Urothelium cell line (cell line): Measurements from ENCODE around the gene WARS2.
"Not testable (repeated sequence)": the region's sequence is repeated elsewhere in the genome, so short reads cannot be mapped to it uniquely, and the experiment has no call there.

Experiments
- DNase-seq: peaks from one replicate; pipeline ENCODE4 v3.0.0; 2011; ENCODE audit warnings: low spot score, mixed read lengths
- FAIRE-seq: peaks from 2 replicates; lab custom pipeline; 2011; peaks lifted over from hg19 to GRCh38; lab: Jason Lieb, UNC

The WARS2 gene

DNA sequence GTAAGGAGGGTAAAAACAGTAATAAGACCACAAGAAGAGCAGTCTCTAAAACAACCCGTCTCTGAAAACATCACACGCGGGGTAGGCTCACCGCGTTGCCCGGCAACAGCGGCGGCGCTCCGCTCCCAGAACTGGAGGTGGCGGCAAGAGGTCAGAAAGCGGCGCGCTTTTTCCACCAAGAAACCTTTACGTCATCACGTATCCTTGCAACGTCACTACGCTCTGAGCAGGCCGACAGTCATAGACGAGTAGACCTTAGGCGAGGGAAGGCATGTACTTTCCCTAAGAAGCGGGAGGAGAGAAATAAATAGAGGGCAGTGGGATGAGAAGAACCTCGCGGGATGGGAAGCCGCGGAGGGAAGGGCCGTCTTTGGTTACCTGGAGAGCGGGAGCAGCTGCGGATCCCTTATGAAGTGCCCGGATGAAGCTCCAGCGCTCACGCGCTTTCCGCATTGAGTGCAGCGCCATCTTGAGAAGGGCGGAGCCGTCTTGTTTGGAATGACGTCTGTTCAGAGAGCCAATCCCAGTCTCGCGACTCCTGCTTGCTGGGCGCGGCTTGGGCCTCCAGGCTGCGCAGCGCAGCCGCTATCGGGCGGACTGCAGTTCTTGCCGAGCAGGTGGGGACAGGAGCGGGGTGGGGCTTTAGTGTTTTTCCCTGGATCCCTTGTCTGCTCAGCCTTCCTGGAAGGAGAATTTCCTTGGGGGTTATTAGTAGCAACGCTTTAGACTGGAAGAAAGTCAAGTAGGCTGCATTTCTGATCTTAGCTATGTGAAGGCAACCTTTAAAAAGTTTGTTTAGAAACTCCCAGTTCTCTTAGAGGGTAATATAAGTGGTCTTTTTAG is at the start of gene WARS2:
WARS2 (minus strand) TSS at position 477 of the 843 bp plus-strand sequence; CDS start at position 468, 9 bp downstream.
- FAIRE-seq (peak; percentile 70), DNase-seq (peak; percentile 97)

- DNase-seq (no peak), FAIRE-seq (no peak)
These were observed 48.5 kb upstream of the WARS2 start for GRCh38 chr1:119188926-119189325.

- no peak for DNase-seq
- no peak for FAIRE-seq
These were observed 47.0 kb upstream of the WARS2 start for GRCh38 chr1:119187416-119187815.

GRCh38 chr1:119186471-119186870 is 46.0 kb upstream of the WARS2 start:
- no peak for DNase-seq
- FAIRE-seq: no peak

- FAIRE-seq (no peak), DNase-seq (no peak)
These were observed 44.5 kb upstream of the WARS2 start for GRCh38 chr1:119184972-119185371.

- FAIRE-seq (no peak), DNase-seq (no peak)
These were observed 40.8 kb upstream of the WARS2 start for GRCh38 chr1:119181218-119181617.

DNA sequence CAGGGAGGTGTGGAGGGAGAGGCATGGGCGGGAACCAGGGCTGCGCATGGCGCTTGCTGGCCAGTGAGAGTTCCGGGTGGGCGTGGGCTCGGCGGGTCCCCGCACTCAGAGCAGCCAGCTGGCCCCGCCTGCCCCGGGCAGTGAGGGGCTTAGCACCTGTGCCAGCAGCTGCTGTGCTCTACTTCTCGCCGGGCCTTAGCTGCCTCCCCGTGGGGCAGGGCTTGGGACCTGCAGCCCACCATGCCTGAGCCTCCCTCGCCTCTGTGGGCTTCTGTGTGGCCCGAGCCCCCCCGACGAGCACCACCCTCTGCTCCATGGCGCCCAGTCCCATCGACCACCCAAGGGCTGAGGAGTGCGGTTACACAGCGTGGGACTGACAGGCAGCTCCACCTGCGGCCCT is 38.6 kb upstream of the WARS2 start:
- DNase-seq (no peak), FAIRE-seq (no peak)

DNA sequence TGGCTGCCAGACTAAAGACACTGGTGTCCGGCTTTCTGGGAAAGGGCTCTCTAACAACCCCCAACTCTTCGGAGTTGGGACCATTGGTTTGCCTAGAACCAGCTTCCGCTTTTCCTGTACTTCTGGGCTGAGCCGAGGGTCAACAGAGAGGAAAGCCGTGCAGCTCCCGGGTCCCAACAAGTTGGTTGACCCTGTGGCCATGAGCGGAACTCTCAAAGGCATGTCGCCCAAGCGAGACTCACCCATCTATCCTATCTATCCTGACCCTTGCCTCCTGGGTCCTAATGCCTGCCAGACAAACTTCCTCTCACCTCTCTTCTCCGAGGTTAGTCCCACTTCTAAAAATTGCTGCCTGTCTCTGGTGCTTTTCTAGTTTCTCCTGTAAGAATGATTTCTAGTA is 32.5 kb upstream of the WARS2 start:
- not testable (repeated sequence) for DNase-seq, FAIRE-seq

DNA sequence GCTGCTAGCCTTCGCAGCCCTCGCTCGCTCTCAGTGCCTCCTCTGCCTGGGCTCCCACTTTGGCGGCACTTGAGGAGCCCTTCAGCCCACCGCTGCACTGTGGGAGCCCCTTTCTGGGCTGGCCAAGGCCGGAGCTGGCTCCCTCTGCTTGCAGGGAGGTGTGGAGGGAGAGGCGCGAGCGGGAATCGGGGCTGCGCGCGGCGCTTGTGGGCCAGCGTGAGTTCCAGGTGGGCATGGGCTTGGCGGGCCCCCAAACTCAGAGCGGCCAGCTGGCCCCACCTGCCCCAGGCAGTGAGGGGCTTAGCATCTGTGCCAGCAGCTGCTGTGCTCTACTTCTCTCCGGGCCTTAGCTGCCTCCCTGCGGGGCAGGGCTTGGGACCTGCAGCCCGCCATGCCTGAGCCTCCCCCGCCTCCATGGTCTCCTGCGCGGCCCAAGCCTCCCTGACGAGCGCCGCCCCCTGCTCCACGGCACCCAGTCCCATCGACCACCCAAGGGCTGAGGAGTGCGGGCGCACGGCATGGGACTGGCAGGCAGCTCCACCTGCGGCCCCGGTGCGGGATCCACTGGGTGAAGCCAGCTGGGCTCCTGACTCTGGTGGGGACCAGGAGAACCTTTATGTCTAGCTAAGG is 31.0 kb upstream of the WARS2 start:
- DNase-seq, FAIRE-seq: not testable (repeated sequence)

- no peak for FAIRE-seq
- no peak for DNase-seq
These were observed 22.9 kb upstream of the WARS2 start for GRCh38 chr1:119163396-119163795.

DNA sequence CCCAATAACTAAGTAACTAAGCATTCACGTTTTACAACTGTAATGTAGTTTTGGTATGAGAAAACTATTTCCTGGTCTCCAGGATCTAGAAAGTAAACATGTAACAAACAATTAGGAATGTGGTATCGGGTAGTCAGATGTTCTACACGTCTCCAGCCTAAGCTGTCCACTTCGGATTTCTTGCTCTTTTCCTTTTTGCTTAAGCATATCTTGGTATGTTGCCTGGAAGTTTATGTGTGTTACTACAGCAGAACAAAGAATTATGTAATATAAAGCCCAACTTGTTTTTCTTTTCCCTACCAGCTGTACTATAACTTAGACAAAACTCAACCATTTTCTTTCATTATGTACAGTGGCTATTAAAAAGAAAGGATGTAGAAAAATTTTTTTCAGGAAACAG is 20.4 kb upstream of the WARS2 start:
- no peak for DNase-seq
- no peak for FAIRE-seq

GRCh38 chr1:119160409-119160808 is 20.0 kb upstream of the WARS2 start:
- DNase-seq (no peak), FAIRE-seq (no peak)

DNA sequence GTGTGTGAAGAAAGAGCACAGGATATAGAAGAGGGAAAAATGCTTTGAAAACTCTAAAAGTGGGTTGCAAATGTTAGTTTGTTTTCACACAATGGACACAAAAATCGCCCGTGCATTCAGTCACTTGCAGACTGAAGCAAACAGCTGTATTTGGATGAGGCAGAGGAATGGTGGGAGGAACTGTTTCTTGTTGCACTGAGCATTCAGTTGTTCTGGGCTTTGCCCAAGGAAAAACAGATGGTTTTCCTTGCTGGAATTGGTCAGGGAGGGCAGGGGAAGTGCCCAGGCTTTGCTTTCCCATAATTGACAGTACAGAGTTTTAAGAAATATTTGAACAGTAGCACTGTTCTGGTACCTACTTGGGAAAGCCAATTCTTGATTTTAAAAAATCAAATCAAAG is 19.5 kb upstream of the WARS2 start:
- DNase-seq (no peak), FAIRE-seq (no peak)

DNA sequence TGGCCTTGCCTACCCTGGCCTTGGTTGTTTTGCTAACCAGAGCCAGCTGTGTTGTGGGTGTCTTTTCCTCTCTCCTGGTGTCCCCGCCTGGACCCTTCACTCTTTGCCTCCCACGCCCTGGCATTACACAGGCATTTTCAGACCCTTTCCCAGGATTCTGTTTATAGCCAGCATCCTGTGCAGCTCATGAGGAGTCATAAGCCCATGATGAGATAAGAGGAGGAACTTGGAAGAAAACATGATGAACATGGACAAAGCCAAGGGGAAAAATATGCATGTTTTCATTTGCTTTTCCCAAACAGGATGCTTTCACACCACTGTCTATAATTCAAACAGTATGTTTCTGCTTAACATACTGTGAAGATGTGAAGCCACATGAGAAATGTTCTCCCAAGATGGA is 18.7 kb upstream of the WARS2 start:
- no peak for FAIRE-seq
- DNase-seq: no peak

DNA sequence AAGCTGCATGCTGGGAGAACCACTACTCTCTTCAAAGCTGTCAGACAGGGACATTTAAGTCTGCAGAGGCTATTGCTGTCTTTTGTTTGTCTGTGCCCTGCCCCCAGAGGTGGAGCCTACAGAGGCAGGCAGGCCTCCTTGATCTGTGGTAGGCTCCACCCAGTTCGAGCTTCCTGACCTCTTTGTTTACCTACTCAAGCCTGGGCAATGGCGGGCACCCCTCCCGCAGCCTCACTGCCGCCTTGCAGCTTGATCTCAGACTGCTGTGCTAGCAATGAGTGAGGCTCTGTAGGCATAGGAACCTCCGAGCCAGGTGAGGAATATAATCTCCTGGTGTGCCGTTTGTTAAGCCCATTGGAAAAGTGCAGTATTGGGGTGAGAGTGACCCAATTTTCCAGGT is 16.3 kb upstream of the WARS2 start:
- not testable (repeated sequence) for FAIRE-seq, DNase-seq

DNA sequence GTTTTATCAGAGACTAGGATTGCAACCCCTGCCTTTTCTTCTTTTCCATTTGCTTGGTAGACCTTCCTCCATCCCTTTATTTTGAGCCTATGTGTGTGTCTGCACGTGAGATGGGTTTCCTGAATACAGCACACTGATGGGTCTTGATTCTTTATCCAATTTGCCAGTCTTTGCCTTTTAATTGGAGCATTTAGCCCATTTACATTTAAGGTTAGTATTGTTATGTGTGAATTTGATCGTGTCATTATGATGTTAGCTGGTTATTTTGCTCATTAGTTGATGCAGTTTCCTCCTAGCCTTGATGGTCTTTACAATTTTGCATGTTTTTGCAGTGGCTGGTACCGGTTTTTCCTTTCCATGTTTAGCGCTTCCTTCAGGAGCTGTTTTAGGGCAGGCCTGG is 14.6 kb upstream of the WARS2 start:
- DNase-seq, FAIRE-seq: not testable (repeated sequence)

GRCh38 chr1:119150150-119150549 is 9.7 kb upstream of the WARS2 start:
- FAIRE-seq: no peak
- DNase-seq: no peak

GRCh38 chr1:119147661-119148090 is 7.2 kb upstream of the WARS2 start:
- DNase-seq (no peak), FAIRE-seq (no peak)

GRCh38 chr1:119146466-119146865 is 6.0 kb upstream of the WARS2 start:
- DNase-seq (no peak), FAIRE-seq (no peak)

DNA sequence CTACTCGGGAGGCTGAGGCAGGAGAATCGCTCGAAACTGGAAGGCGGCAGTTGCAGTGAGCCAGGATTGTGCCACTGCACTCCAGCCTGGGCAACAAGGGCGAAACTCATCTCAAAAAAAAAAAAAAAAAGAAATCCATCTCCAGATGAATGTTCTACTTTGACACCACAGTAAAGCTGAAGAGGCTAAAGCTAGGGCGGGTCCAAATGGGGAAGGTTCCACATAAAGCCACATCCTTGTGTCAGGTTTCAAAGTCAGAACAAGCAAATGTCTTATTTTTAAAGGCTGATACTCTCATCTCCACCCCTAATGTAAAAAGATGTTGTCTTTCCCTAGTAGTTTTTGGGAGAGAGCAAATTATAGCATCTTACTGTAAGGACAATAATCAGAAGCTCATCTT is 4.4 kb upstream of the WARS2 start:
- FAIRE-seq (no peak), DNase-seq (no peak)

DNA sequence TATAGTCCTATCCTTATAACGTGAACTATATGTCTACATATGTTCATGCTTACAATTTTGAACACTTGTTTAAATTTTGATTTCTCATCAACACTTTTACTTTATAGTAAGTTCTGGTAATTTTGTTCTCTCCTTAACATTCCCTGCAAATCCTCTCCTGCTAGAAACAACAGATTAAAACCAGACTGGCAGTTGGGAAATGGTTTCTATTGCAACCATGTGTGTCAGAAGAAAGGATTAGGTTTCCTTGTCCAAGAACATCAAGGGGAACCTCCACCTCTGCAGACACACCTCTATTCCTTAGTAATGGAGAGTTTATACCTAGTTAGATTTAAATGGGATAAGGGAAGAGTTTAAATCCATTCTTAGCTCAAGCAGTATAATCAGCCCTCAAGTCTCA is 3.3 kb upstream of the WARS2 start:
- DNase-seq (no peak), FAIRE-seq (no peak)

GRCh38 chr1:119141660-119142059 is 1.2 kb upstream of the WARS2 start:
- FAIRE-seq (no peak), DNase-seq (no peak)
